NCI-H1436 (cell line): ENCODE results near the gene SLCO1B1.
"Not testable (repeated sequence)": the region's sequence is repeated elsewhere in the genome, so short reads cannot be mapped to it uniquely, and the experiment has no call there.

Experiments
- DNase-seq: peaks from one replicate; lab custom pipeline; 2025; lab: John Stamatoyannopoulos, UW

SLCO1B1 gene

GRCh38 chr12:21130998-21131397 lies at the start of gene SLCO1B1:
TSS of gene SLCO1B1 (plus strand) at chr12:21131194. CDS start at chr12:21141575, 10,381 bp downstream.
- DNase-seq: no peak

GRCh38 chr12:21084753-21085152 lies 46.2 kb upstream of the SLCO1B1 start:
- not testable (repeated sequence) for DNase-seq

GRCh38 chr12:21111732-21112131 lies 19.3 kb upstream of the SLCO1B1 start:
- no peak for DNase-seq

- no peak for DNase-seq
Observed at GRCh38 chr12:21113266-21113665, 17.7 kb upstream of the SLCO1B1 start.

- DNase-seq: no peak
Observed at GRCh38 chr12:21117995-21118394, 13.0 kb upstream of the SLCO1B1 start.

GRCh38 chr12:21118760-21119159 lies 12.2 kb upstream of the SLCO1B1 start:
- DNase-seq: no peak

GRCh38 chr12:21129351-21129750 lies 1.6 kb upstream of the SLCO1B1 start:
- DNase-seq: no peak

- DNase-seq: no peak
Observed at GRCh38 chr12:21129906-21130305, 1.1 kb upstream of the SLCO1B1 start.

- not testable (repeated sequence) for DNase-seq
Observed at GRCh38 chr12:21137318-21137999, 6.5 kb downstream of the SLCO1B1 start.

- DNase-seq: no peak
Observed at GRCh38 chr12:21138016-21138415, 7.0 kb downstream of the SLCO1B1 start.

GRCh38 chr12:21144309-21144708 lies 13.3 kb downstream of the SLCO1B1 start:
- DNase-seq: no peak

- not testable (repeated sequence) for DNase-seq
Observed at GRCh38 chr12:21149861-21150260, 18.9 kb downstream of the SLCO1B1 start.

- no peak for DNase-seq
Observed at GRCh38 chr12:21151184-21151583, 20.2 kb downstream of the SLCO1B1 start.

GRCh38 chr12:21155522-21156351 lies 24.7 kb downstream of the SLCO1B1 start:
- no peak for DNase-seq

GRCh38 chr12:21165048-21165447 lies 34.1 kb downstream of the SLCO1B1 start:
- no peak for DNase-seq

GRCh38 chr12:21169878-21170472 lies 39.0 kb downstream of the SLCO1B1 start:
- DNase-seq: peak; percentile 61

GRCh38 chr12:21172079-21172478 lies 41.1 kb downstream of the SLCO1B1 start:
- DNase-seq: no peak

- DNase-seq: no peak
Observed at GRCh38 chr12:21183721-21184275, 52.8 kb downstream of the SLCO1B1 start.

- no peak for DNase-seq
Observed at GRCh38 chr12:21190016-21190415, 59.0 kb downstream of the SLCO1B1 start.

- DNase-seq: not testable (repeated sequence)
Observed at GRCh38 chr12:21214433-21214832, 83.4 kb downstream of the SLCO1B1 start.

- DNase-seq: no peak
Observed at GRCh38 chr12:21219206-21219605, 88.2 kb downstream of the SLCO1B1 start.

GRCh38 chr12:21220266-21220665 lies 89.3 kb downstream of the SLCO1B1 start:
- no peak for DNase-seq

GRCh38 chr12:21221072-21221471 lies 90.1 kb downstream of the SLCO1B1 start:
- DNase-seq: no peak
